ENCODE measurements around the gene NME9.

Gene NME9

GRCh38 chr3:138359148-138359918 lies 29.7 kb upstream of the NME9 start:
- Histone ChIP-seq H3K18ac (ENCODE audit: low read length) (no peak overlapping the region), H3K14ac (ENCODE audit: low read length) (no peak overlapping the region), H3K4me3 (ENCODE audit: low read length in 2 of 2) (no peak overlapping the region), H3K23ac (ENCODE audit: low read depth, low read length, poor library complexity) (no peak overlapping the region), H4K91ac (ENCODE audit: low read depth, low read length, poor library complexity) (no peak overlapping the region), H4K8ac (ENCODE audit: low read depth, low read length) (no peak overlapping the region), H3K27ac (replicated peaks; ENCODE audit: low read length) (no peak overlapping the region), H3K9me3 (replicated peaks in 1 of 2; ENCODE audit: control insufficient read depth in 2 of 2, insufficient read depth in 1 of 2, low read depth in 1 of 2, low read length in 2 of 2) (no peaks in the 10 kb centered on the region), H2BK120ac (ENCODE audit: low read depth, low read length) (no peak overlapping the region), H2AFZ (ENCODE audit: low read length) (no peak overlapping the region), H2BK5ac (ENCODE audit: low read length) (no peak overlapping the region), H3K4me2 (ENCODE audit: insufficient read depth, low read length, poor library complexity, severe bottlenecking) (no peak overlapping the region), H3K79me1 (ENCODE audit: low read depth, low read length) (peaks cover 3% of the 10 kb centered on the region), H3K36me3 (replicated peaks in 1 of 2; ENCODE audit: control insufficient read depth in 2 of 2, insufficient read depth in 2 of 2, low read length in 2 of 2) (peaks cover 2 to 10% of the 10 kb centered on the region in 2 donors), H3K9ac (ENCODE audit: low read depth, low read length, poor library complexity) (peak overlapping the region; percentile 5), H3K4me1 (ENCODE audit: control insufficient read depth in 2 of 2, insufficient read depth in 1 of 2, low read depth in 1 of 2, low read length in 2 of 2) (peaks cover 0 to 4% of the 10 kb centered on the region in 2 donors), H2BK15ac (ENCODE audit: low read length) (no peak overlapping the region), H3K4ac (ENCODE audit: low read length) (no peak overlapping the region), H3K27me3 (ENCODE audit: control insufficient read depth in 3 of 3, insufficient read depth in 3 of 3, low read depth in 1 of 3, low read length in 3 of 3) (no peaks in the 10 kb centered on the region), H2BK12ac (ENCODE audit: low read length) (no peak overlapping the region), H2AK5ac (ENCODE audit: low read depth, low read length) (no peak overlapping the region)
- no CpG with 5 or more reads among the region's 7 CpGs for WGBS, 2 donors (ENCODE audit: extremely low coverage in 2 of 2, insufficient read length in 2 of 2, insufficient replicate concordance in 1 of 2)
- no peak for DNase-seq (ENCODE audit: low spot score)

- H3K27ac ChIP-seq (replicated peaks; ENCODE audit: low read length) = no peak overlapping the region
- no peak overlapping the region for H2BK5ac ChIP-seq (ENCODE audit: low read length)
- no peaks in the 10 kb centered on the region for H3K79me1 ChIP-seq (ENCODE audit: low read depth, low read length)
- H3K27me3 ChIP-seq (ENCODE audit: control insufficient read depth in 3 of 3, insufficient read depth in 3 of 3, low read depth in 1 of 3, low read length in 3 of 3) = no peaks in the 10 kb centered on the region
- H2BK12ac ChIP-seq (ENCODE audit: low read length) = no peak overlapping the region
- peaks cover 0 to 4% of the 10 kb centered on the region in 2 donors for H3K4me1 ChIP-seq (ENCODE audit: control insufficient read depth in 2 of 2, insufficient read depth in 1 of 2, low read depth in 1 of 2, low read length in 2 of 2)
- no peak overlapping the region for H3K23ac ChIP-seq (ENCODE audit: low read depth, low read length, poor library complexity)
- DNase-seq (ENCODE audit: low spot score) = no peak
- H3K14ac ChIP-seq (ENCODE audit: low read length) = no peak overlapping the region
- no peak overlapping the region for H3K4me3 ChIP-seq (ENCODE audit: low read length in 2 of 2)
- H4K91ac ChIP-seq (ENCODE audit: low read depth, low read length, poor library complexity) = no peak overlapping the region
- no peak overlapping the region for H3K4ac ChIP-seq (ENCODE audit: low read length)
- H3K9me3 ChIP-seq (replicated peaks in 1 of 2; ENCODE audit: control insufficient read depth in 2 of 2, insufficient read depth in 1 of 2, low read depth in 1 of 2, low read length in 2 of 2) = no peaks in the 10 kb centered on the region
- H3K18ac ChIP-seq (ENCODE audit: low read length) = no peak overlapping the region
- H4K8ac ChIP-seq (ENCODE audit: low read depth, low read length) = no peak overlapping the region
- WGBS, 2 donors (ENCODE audit: extremely low coverage in 2 of 2, insufficient read length in 2 of 2, insufficient replicate concordance in 1 of 2) = no CpG with 5 or more reads among the region's 7 CpGs
- H3K36me3 ChIP-seq (replicated peaks in 1 of 2; ENCODE audit: control insufficient read depth in 2 of 2, insufficient read depth in 2 of 2, low read length in 2 of 2) = peaks cover 2 to 10% of the 10 kb centered on the region in 2 donors
- no peak overlapping the region for H3K9ac ChIP-seq (ENCODE audit: low read depth, low read length, poor library complexity)
- H2BK120ac ChIP-seq (ENCODE audit: low read depth, low read length) = no peak overlapping the region
- H2AFZ ChIP-seq (ENCODE audit: low read length) = no peak overlapping the region
- no peak overlapping the region for H2AK5ac ChIP-seq (ENCODE audit: low read depth, low read length)
- H3K4me2 ChIP-seq (ENCODE audit: insufficient read depth, low read length, poor library complexity, severe bottlenecking) = no peak overlapping the region
- no peak overlapping the region for H2BK15ac ChIP-seq (ENCODE audit: low read length)
Measured at GRCh38 chr3:138356730-138357405, 27.2 kb upstream of the NME9 start.

DNA sequence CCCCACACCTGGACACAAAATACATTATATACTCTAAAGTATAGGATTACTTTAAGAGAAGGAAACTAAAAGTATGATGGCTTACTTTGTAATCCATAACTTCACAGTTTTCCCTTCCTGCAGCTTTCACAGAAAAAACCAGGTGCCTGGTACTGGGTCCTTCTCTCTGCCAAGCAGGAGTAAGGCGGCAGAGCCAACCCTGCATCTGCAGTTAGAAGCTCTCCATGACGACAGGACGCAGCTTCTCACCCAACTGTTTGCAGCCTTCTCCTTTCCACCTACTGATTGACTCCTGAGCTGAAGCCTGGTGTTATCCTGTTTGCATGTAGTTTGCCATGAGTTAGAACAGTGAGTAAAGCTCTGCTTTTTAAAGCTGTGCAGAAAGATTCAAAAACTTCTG lies 25.4 kb upstream of the NME9 start:
- Histone ChIP-seq H3K36me3 (replicated peaks in 1 of 2; ENCODE audit: control insufficient read depth in 2 of 2, insufficient read depth in 2 of 2, low read length in 2 of 2) (peaks cover 2 to 10% of the 10 kb centered on the region in 2 donors), H4K8ac (ENCODE audit: low read depth, low read length) (no peak overlapping the region), H3K27me3 (ENCODE audit: control insufficient read depth in 3 of 3, insufficient read depth in 3 of 3, low read depth in 1 of 3, low read length in 3 of 3) (no peaks in the 10 kb centered on the region), H2AFZ (ENCODE audit: low read length) (no peak overlapping the region), H3K9me3 (replicated peaks in 1 of 2; ENCODE audit: control insufficient read depth in 2 of 2, insufficient read depth in 1 of 2, low read depth in 1 of 2, low read length in 2 of 2) (no peaks in the 10 kb centered on the region), H2BK12ac (ENCODE audit: low read length) (no peak overlapping the region), H2BK120ac (ENCODE audit: low read depth, low read length) (no peak overlapping the region), H2BK5ac (ENCODE audit: low read length) (no peak overlapping the region), H3K23ac (ENCODE audit: low read depth, low read length, poor library complexity) (no peak overlapping the region), H3K4me2 (ENCODE audit: insufficient read depth, low read length, poor library complexity, severe bottlenecking) (no peak overlapping the region), H2BK15ac (ENCODE audit: low read length) (no peak overlapping the region), H3K14ac (ENCODE audit: low read length) (no peak overlapping the region), H4K91ac (ENCODE audit: low read depth, low read length, poor library complexity) (no peak overlapping the region), H3K18ac (ENCODE audit: low read length) (no peak overlapping the region), H3K79me1 (ENCODE audit: low read depth, low read length) (no peaks in the 10 kb centered on the region), H3K4ac (ENCODE audit: low read length) (no peak overlapping the region), H2AK5ac (ENCODE audit: low read depth, low read length) (no peak overlapping the region), H3K4me3 (ENCODE audit: low read length in 2 of 2) (no peak overlapping the region), H3K4me1 (ENCODE audit: control insufficient read depth in 2 of 2, insufficient read depth in 1 of 2, low read depth in 1 of 2, low read length in 2 of 2) (peaks cover 0 to 4% of the 10 kb centered on the region in 2 donors), H3K27ac (replicated peaks; ENCODE audit: low read length) (no peak overlapping the region), H3K9ac (ENCODE audit: low read depth, low read length, poor library complexity) (no peak overlapping the region)
- WGBS, 2 donors (ENCODE audit: extremely low coverage in 2 of 2, insufficient read length in 2 of 2, insufficient replicate concordance in 1 of 2) = no CpG with 5 or more reads among the region's 3 CpGs
- DNase-seq (ENCODE audit: low spot score) = no peak

DNA sequence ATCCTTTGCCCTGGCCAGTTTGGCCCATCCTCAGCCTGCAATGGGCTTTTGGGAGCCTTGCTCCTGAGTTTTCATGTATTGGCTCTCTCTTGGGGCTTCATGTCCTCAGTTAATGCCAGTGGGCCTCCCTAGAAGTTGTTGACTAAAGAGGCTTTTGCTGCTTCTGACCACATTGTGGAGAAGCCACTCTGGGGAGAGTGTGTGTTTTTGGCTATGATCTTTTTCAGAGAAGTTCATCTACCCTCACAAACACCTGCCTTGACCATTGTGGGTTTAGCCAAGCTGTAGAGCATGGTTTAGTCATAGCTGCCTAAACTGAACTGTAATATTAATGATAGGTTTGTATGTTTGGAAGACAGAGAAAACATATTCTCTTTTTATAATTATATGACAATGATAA lies 24.7 kb upstream of the NME9 start:
- H4K8ac ChIP-seq (ENCODE audit: low read depth, low read length) = no peak overlapping the region
- H3K14ac ChIP-seq (ENCODE audit: low read length) = no peak overlapping the region
- no peaks in the 10 kb centered on the region for H3K79me1 ChIP-seq (ENCODE audit: low read depth, low read length)
- no peak overlapping the region for H3K18ac ChIP-seq (ENCODE audit: low read length)
- no peak overlapping the region for H4K91ac ChIP-seq (ENCODE audit: low read depth, low read length, poor library complexity)
- H3K4me2 ChIP-seq (ENCODE audit: insufficient read depth, low read length, poor library complexity, severe bottlenecking) = no peak overlapping the region
- H3K36me3 ChIP-seq (replicated peaks in 1 of 2; ENCODE audit: control insufficient read depth in 2 of 2, insufficient read depth in 2 of 2, low read length in 2 of 2) = peaks cover 2 to 10% of the 10 kb centered on the region in 2 donors
- no peak overlapping the region for H2BK5ac ChIP-seq (ENCODE audit: low read length)
- no peak for DNase-seq (ENCODE audit: low spot score)
- no peaks in the 10 kb centered on the region for H3K9me3 ChIP-seq (replicated peaks in 1 of 2; ENCODE audit: control insufficient read depth in 2 of 2, insufficient read depth in 1 of 2, low read depth in 1 of 2, low read length in 2 of 2)
- peaks cover 2 to 4% of the 10 kb centered on the region in 2 donors for H3K4me1 ChIP-seq (ENCODE audit: control insufficient read depth in 2 of 2, insufficient read depth in 1 of 2, low read depth in 1 of 2, low read length in 2 of 2)
- no peak overlapping the region for H3K23ac ChIP-seq (ENCODE audit: low read depth, low read length, poor library complexity)
- no peak overlapping the region for H3K4me3 ChIP-seq (ENCODE audit: low read length in 2 of 2)
- H3K4ac ChIP-seq (ENCODE audit: low read length) = no peak overlapping the region
- H2AK5ac ChIP-seq (ENCODE audit: low read depth, low read length) = no peak overlapping the region
- no peak overlapping the region for H2BK120ac ChIP-seq (ENCODE audit: low read depth, low read length)
- no peak overlapping the region for H2BK15ac ChIP-seq (ENCODE audit: low read length)
- no peaks in the 10 kb centered on the region for H3K27me3 ChIP-seq (ENCODE audit: control insufficient read depth in 3 of 3, insufficient read depth in 3 of 3, low read depth in 1 of 3, low read length in 3 of 3)
- H2AFZ ChIP-seq (ENCODE audit: low read length) = no peak overlapping the region
- H3K27ac ChIP-seq (replicated peaks; ENCODE audit: low read length) = no peak overlapping the region
- no peak overlapping the region for H2BK12ac ChIP-seq (ENCODE audit: low read length)
- H3K9ac ChIP-seq (ENCODE audit: low read depth, low read length, poor library complexity) = no peak overlapping the region

Data from neuronal stem cell (in vitro differentiated cells).